H1 (cell line): Measurements from ENCODE around the gene EXT2. TPM values are rescaled to one million over a fixed set of nuclear protein-coding genes. Genes with fewer than 3 reads are reported as not detected.

Experiments used
- CTCF ChIA-PET: fragments of 300-600 bp; sonication (Branson Sonifier 250); formaldehyde crosslinking; loops from one replicate; lab custom pipeline; 2021; ENCODE audit not compliant: partially characterized antibody; lab: Charles Lee
- POLR2A ChIA-PET: fragments of 300-600 bp; sonication (Branson Sonifier 250); formaldehyde crosslinking; loops from one replicate; lab custom pipeline; 2021; ENCODE audit warnings: inconsistent platforms; ENCODE audit not compliant: partially characterized antibody; lab: Charles Lee
- DNase-seq, 2 experiments: peaks; one replicate each; pipeline versions ENCODE4 v3.0.0 to v3.0.0-alpha.2; 2010 to 2022; ENCODE audit warnings: low spot score in 2 of 2, low read depth in 1 of 2, mixed read lengths in 1 of 2
- FAIRE-seq: peaks from 2 replicates; lab custom pipeline; 2011; peaks lifted over from hg19 to GRCh38; lab: Jason Lieb, UNC
- H2AFZ ChIP-seq: 2 replicates; pipeline ENCODE4 v1.8.1; 2012; ENCODE audit warnings: low read length, inconsistent platforms
- H2AK5ac ChIP-seq: 2 replicates; pipeline ENCODE4 v1.6.1; 2013; ENCODE audit warnings: low read depth, low read length
- H2BK120ac ChIP-seq: replicated peaks from 2 replicates; pipeline ENCODE3; 2013; ENCODE audit warnings: low read depth, low read length, inconsistent platforms
- H2BK12ac ChIP-seq: 2 replicates; pipeline ENCODE4 v1.6.1; 2013; ENCODE audit warnings: low read depth, low read length
- H2BK15ac ChIP-seq: 2 replicates; pipeline ENCODE4 v1.6.1; 2013; ENCODE audit warnings: low read length
- H2BK20ac ChIP-seq: 2 replicates; pipeline ENCODE4 v1.6.1; 2013; ENCODE audit warnings: low read length
- H2BK5ac ChIP-seq: 2 replicates; pipeline ENCODE4 v1.6.1; 2013; ENCODE audit warnings: low read depth, low read length
- H3K14ac ChIP-seq: 2 replicates; pipeline ENCODE4 v1.6.1; 2013; ENCODE audit warnings: inconsistent platforms; ENCODE audit not compliant: insufficient read length
- H3K18ac ChIP-seq: 2 replicates; pipeline ENCODE4 v1.6.1; 2013; ENCODE audit warnings: low read length; ENCODE audit errors: extremely low read depth
- H3K23ac ChIP-seq: 2 replicates; pipeline ENCODE4 v1.6.1; 2013; ENCODE audit warnings: inconsistent platforms; ENCODE audit not compliant: insufficient read length
- H3K23me2 ChIP-seq: 2 replicates; pipeline ENCODE4 v1.6.1; 2013; ENCODE audit warnings: low read depth, low read length
- H3K27ac ChIP-seq: 2 replicates; pipeline ENCODE4 v1.6.1; 2011; ENCODE audit warnings: low read depth, low read length, inconsistent platforms
- H3K27me3 ChIP-seq, 4 experiments: replicated peaks in 1 of 4; 1 replicate in 1 of 4; 2 replicates in 3 of 4; pipeline versions ENCODE4 v1.6.1 to v1.8.1; 2011 to 2013; ENCODE audit warnings: low read length in 3 of 4, mild to moderate bottlenecking in 3 of 4, inconsistent platforms in 2 of 4, mixed read lengths in 2 of 4, moderate library complexity in 1 of 4; ENCODE audit not compliant: control insufficient read depth in 3 of 4, insufficient read depth in 3 of 4; ENCODE audit errors: extremely low read depth in 1 of 4
- H3K36me3 ChIP-seq, 4 experiments: 2 replicates each; pipeline versions ENCODE4 v1.6.1 to v1.8.1; 2011 to 2013; ENCODE audit warnings: mild to moderate bottlenecking in 4 of 4, low read length in 3 of 4, moderate library complexity in 2 of 4, control low read depth in 1 of 4, inconsistent platforms in 1 of 4; ENCODE audit not compliant: insufficient read depth in 4 of 4, control insufficient read depth in 2 of 4
- H3K4ac ChIP-seq: replicated peaks from 2 replicates; pipeline ENCODE3; 2013; ENCODE audit warnings: low read length, low read depth, mixed read lengths, inconsistent platforms; ENCODE audit not compliant: insufficient read length
- H3K4me1 ChIP-seq, 4 experiments: replicated peaks in 1 of 4; 1 replicate in 1 of 4; 2 replicates in 3 of 4; pipeline versions ENCODE4 v1.6.1 to v1.8.1; 2011 to 2013; ENCODE audit warnings: low read length in 3 of 4, inconsistent platforms in 2 of 4, mixed read lengths in 1 of 4; ENCODE audit not compliant: insufficient read depth in 4 of 4, control insufficient read depth in 3 of 4
- H3K4me2 ChIP-seq, 2 experiments: 2 replicates each; pipeline versions ENCODE4 v1.6.1 to v1.8.1; 2011 to 2013; ENCODE audit warnings: low read depth in 2 of 2, low read length in 2 of 2, control low read depth in 1 of 2, inconsistent platforms in 1 of 2, mild to moderate bottlenecking in 1 of 2; ENCODE audit not compliant: insufficient read depth in 1 of 2
- H3K4me3 ChIP-seq, 4 experiments: fragments of 200-600, 300-600 bp in 1 of 4; sonication (generic), shearing (Covaris generic), sonication (Bioruptor Twin) in 1 of 4; 2 replicates each; pipeline versions ENCODE4 v1.5.1 to v1.8.1; 2011 to 2016; ENCODE audit warnings: low read length in 4 of 4, low read depth in 3 of 4, control low read depth in 2 of 4, inconsistent platforms in 2 of 4, mild to moderate bottlenecking in 2 of 4, mixed read lengths in 1 of 4, moderate library complexity in 1 of 4; ENCODE audit not compliant: insufficient read depth in 2 of 4; ENCODE audit errors: extremely low read depth in 1 of 4
- H3K56ac ChIP-seq: replicated peaks from 2 replicates; pipeline ENCODE3; 2013; ENCODE audit warnings: low read depth, mild to moderate bottlenecking, mixed read lengths, low read length, inconsistent platforms; ENCODE audit not compliant: insufficient read length
- H3K79me1 ChIP-seq: 2 replicates; pipeline ENCODE4 v1.6.1; 2013; ENCODE audit warnings: low read depth, low read length, control low read depth
- H3K79me2 ChIP-seq, 2 experiments: 2 replicates each; pipeline versions ENCODE4 v1.6.1 to v1.8.1; 2012 to 2013; ENCODE audit warnings: low read length in 2 of 2, mild to moderate bottlenecking in 2 of 2, inconsistent platforms in 1 of 2; ENCODE audit not compliant: insufficient read depth in 2 of 2, control insufficient read depth in 1 of 2
- H3K9ac ChIP-seq, 4 experiments: replicated peaks in 1 of 4; 1 replicate in 1 of 4; 2 replicates in 3 of 4; pipeline versions ENCODE4 v1.6.1 to v1.8.1; 2011 to 2013; ENCODE audit warnings: low read depth in 3 of 4, low read length in 3 of 4, control low read depth in 2 of 4, mild to moderate bottlenecking in 2 of 4, moderate library complexity in 2 of 4, inconsistent platforms in 1 of 4; ENCODE audit errors: extremely low read depth in 1 of 4
- H3K9me3 ChIP-seq, 2 experiments: 2 replicates each; pipeline versions ENCODE4 v1.6.1 to v1.8.1; 2012 to 2013; ENCODE audit warnings: mild to moderate bottlenecking in 2 of 2, moderate library complexity in 2 of 2, control low read depth in 1 of 2, inconsistent platforms in 1 of 2, low read depth in 1 of 2, low read length in 1 of 2, mixed read lengths in 1 of 2; ENCODE audit not compliant: insufficient read depth in 2 of 2
- H4K20me1 ChIP-seq, 2 experiments: replicated peaks in 1 of 2; 2 replicates each; pipeline versions ENCODE3 to v1.8.1; 2011 to 2013; ENCODE audit warnings: inconsistent platforms in 2 of 2, low read length in 2 of 2, mild to moderate bottlenecking in 1 of 2; ENCODE audit not compliant: insufficient read depth in 2 of 2, control insufficient read depth in 1 of 2
- H4K5ac ChIP-seq: 2 replicates; pipeline ENCODE4 v1.6.1; 2013; ENCODE audit warnings: low read length, low read depth, mixed read lengths, inconsistent platforms; ENCODE audit not compliant: insufficient read length
- H4K8ac ChIP-seq: 2 replicates; pipeline ENCODE4 v1.8.0; 2013; ENCODE audit warnings: mild to moderate bottlenecking, moderate library complexity, low read length, inconsistent platforms; ENCODE audit not compliant: insufficient read depth; ENCODE audit errors: extremely low read depth
- H4K91ac ChIP-seq: replicated peaks from 2 replicates; pipeline ENCODE3; 2013; ENCODE audit warnings: low read length, mixed read lengths, inconsistent platforms; ENCODE audit not compliant: insufficient read length
- BCL11A ChIP-seq, 2 experiments: IDR thresholded peaks; one replicate each; pipeline ENCODE4 v1.6.1; 2011; ENCODE audit warnings: low read depth in 2 of 2, low read length in 2 of 2, mild to moderate bottlenecking in 2 of 2
- CREB1 ChIP-seq: IDR thresholded peaks from 2 replicates; pipeline ENCODE4 v1.6.1; 2012; ENCODE audit warnings: inconsistent platforms
- CTBP2 ChIP-seq: IDR thresholded peaks from 2 replicates; pipeline ENCODE4 v1.7.0; 2011; ENCODE audit warnings: borderline replicate concordance, mild to moderate bottlenecking, moderate library complexity, mixed read lengths, low read length; ENCODE audit not compliant: insufficient read depth, insufficient read length
- EP300 ChIP-seq, 2 experiments: IDR thresholded peaks; 1 replicate in 1 of 2; 2 replicates in 1 of 2; pipeline ENCODE4 v1.6.1; 2011 to 2012; ENCODE audit warnings: low read depth in 2 of 2, low read length in 2 of 2, mild to moderate bottlenecking in 2 of 2, borderline replicate concordance in 1 of 2, inconsistent platforms in 1 of 2, moderate library complexity in 1 of 2
- FOSL1 ChIP-seq: IDR thresholded peaks from 2 replicates; pipeline ENCODE4 v1.6.1; 2011; ENCODE audit warnings: mild to moderate bottlenecking, low read depth, low read length, moderate library complexity; ENCODE audit not compliant: insufficient read depth
- HDAC2 ChIP-seq, 2 experiments: fragments of 300-600 bp in 1 of 2; sonication (generic) in 1 of 2; IDR thresholded peaks; 2 replicates each; pipeline ENCODE4 v1.6.1; 2011 to 2012; ENCODE audit warnings: low read depth in 2 of 2, low read length in 2 of 2, mild to moderate bottlenecking in 2 of 2, moderate library complexity in 2 of 2, borderline replicate concordance in 1 of 2, inconsistent platforms in 1 of 2
- KDM4A ChIP-seq: IDR thresholded peaks from one replicate; pipeline ENCODE4 v1.7.1; 2012; ENCODE audit warnings: low read depth, mild to moderate bottlenecking, moderate library complexity, low read length, inconsistent platforms; ENCODE audit not compliant: severe bottlenecking
- NRF1 ChIP-seq: IDR thresholded peaks from 2 replicates; pipeline ENCODE4 v1.6.1; 2011; ENCODE audit warnings: mild to moderate bottlenecking, low read depth, low read length, improper control_type of control experiment
- POU5F1 ChIP-seq: IDR thresholded peaks from 2 replicates; pipeline ENCODE4 v1.6.1; 2011; ENCODE audit warnings: low read depth, mild to moderate bottlenecking, low read length, moderate library complexity
- TBP ChIP-seq: IDR thresholded peaks from 2 replicates; pipeline ENCODE4 v1.6.1; 2011; ENCODE audit warnings: low read depth, low read length, improper control_type of control experiment
- WGBS, 2 experiments: shearing (Covaris generic) in 1 of 2; methylation state at CpG; one replicate each; pipeline versions ENCODE4 v1.1.6 to v1.1.7; 2013 to 2015; ENCODE audit warnings: low lambda C conversion rate in 2 of 2, mixed read lengths in 2 of 2, inconsistent platforms in 1 of 2, low coverage in 1 of 2, missing lambda C conversion rate in 1 of 2; ENCODE audit not compliant: insufficient replicate concordance in 2 of 2, insufficient coverage in 1 of 2, insufficient read length in 1 of 2; ENCODE audit errors: extremely low coverage in 1 of 2, missing lambda C conversion rate in 1 of 2; 5-methylcytosine and 5-hydroxymethylcytosine counted together
- polyA plus RNA-seq, 7 experiments: library from polyadenylated mRNA; depleted of rRNA in 3 of 7; stranded (reverse) in 5 of 7; unstranded in 2 of 7; fragments of >200 nt in 5 of 7; fragments of 200-250 nt in 2 of 7; gene quantifications; 1 replicate in 5 of 7; 2 replicates in 1 of 7; 4 replicates in 1 of 7; pipeline versions ENCODE4 v1.2.1 to v1.2.3, GENCODE V29; 2011 to 2013; ENCODE audit warnings: missing spikeins in 2 of 7, mixed read lengths in 2 of 7
- total RNA-seq: library from RNA; stranded (reverse); fragmentation: NEBNext Ultra II Directional; extraction: Animal tissue kit (Norgen Biotek cat#: 25700); gene quantifications from 2 replicates; pipeline ENCODE4 v1.2.1, GENCODE V29; 2021
- TF ChIP-seq, protein P1 (sequence below), 3 experiments: IDR thresholded peaks; 1 replicate in 2 of 3; 2 replicates in 1 of 3; pipeline versions ENCODE4 v1.5.1 to v1.6.1; 2011; ENCODE audit warnings: low read length in 3 of 3, mild to moderate bottlenecking in 3 of 3, inconsistent platforms in 2 of 3, low read depth in 1 of 3, moderate library complexity in 1 of 3; ENCODE audit not compliant: insufficient read depth in 1 of 3; ENCODE audit errors: control extremely low read depth in 1 of 3

EXT2 gene
- total and polyA plus RNA-seq, 2 of the 8 experiments (the other 6 are each of a cell fraction or from before 2014, with no cell fraction given): 29.8 to 42.8 TPM

DNA sequence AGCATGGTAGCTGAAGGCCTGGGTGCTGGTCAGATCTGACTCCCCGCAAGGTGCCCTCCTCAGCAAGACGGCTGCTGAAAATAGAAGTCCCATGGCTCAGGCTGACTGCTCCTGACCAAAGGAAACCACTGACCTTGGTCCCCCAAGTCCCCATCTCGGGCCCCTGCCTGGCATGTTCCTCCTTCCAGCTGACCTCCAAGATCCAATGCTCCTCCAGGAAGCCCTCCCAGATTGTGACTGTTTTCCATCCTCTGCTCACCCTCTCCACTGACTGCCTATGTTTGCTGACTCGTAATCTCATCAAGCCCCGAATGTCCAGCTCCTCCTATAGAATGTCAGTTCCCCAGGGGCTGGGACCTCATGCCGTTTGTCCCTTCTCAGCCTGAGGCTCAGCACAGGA, 184.0 kb downstream of the EXT2 start:
- H4K20me1 ChIP-seq: no peaks in the 10 kb centered on the region
- FAIRE-seq (no peak), DNase-seq (no peak)
- H3K23ac ChIP-seq: no peak overlapping the region
- H4K8ac ChIP-seq: no peak overlapping the region
- H3K9me3 ChIP-seq: no peaks in the 10 kb centered on the region; a peak in 1 of 4 replicates
- H4K91ac ChIP-seq: no peak overlapping the region
- H2BK12ac ChIP-seq: no peak overlapping the region
- no peak overlapping the region for H3K18ac ChIP-seq
- H3K4me1 ChIP-seq: no peaks in the 10 kb centered on the region
- H2BK120ac ChIP-seq: no peak overlapping the region
- H4K5ac ChIP-seq: no peak overlapping the region
- H3K27me3 ChIP-seq: no peaks in the 10 kb centered on the region
- H2BK15ac ChIP-seq: no peak overlapping the region
- no peak overlapping the region for H2AFZ ChIP-seq
- no peak overlapping the region for H3K27ac ChIP-seq
- ChIA-PET POLR2A (interaction anchor here (1.0 kb wide), 1 partner anchor 13 kb away, joined by 3 read pairs; no protein-coding TSS in a partner anchor), CTCF (interaction anchor here (0.7 to 3.5 kb wide), 7 partner anchors 10 to 168 kb away, joined by 3 to 17 read pairs (median 4); no protein-coding TSS in a partner anchor)
- no peak overlapping the region for H3K56ac ChIP-seq
- H3K4ac ChIP-seq: no peak overlapping the region
- no peak overlapping the region for H3K4me3 ChIP-seq
- no peak overlapping the region for H2AK5ac ChIP-seq
- no peak overlapping the region for H2BK5ac ChIP-seq
- H3K23me2 ChIP-seq: peaks cover 2% of the 10 kb centered on the region; the same call in 1 of the 2 replicates
- H3K79me1 ChIP-seq: no peaks in the 10 kb centered on the region
- H3K79me2 ChIP-seq: no peaks in the 10 kb centered on the region
- H2BK20ac ChIP-seq: no peak overlapping the region
- no peaks in the 10 kb centered on the region for H3K36me3 ChIP-seq
- no peak overlapping the region for H3K4me2 ChIP-seq
- 87% methylated on average over 6 of the region's 6 CpGs; no CpG with 5 or more reads in 1 of the 2 experiments for WGBS, 2 experiments
- no peak overlapping the region for H3K14ac ChIP-seq
- H3K9ac ChIP-seq: no peak overlapping the region
- TF ChIP-seq HDAC2 (IDR thresholded peaks at IDR 0.05; ENCODE audit: borderline replicate concordance in 1 of 2, low read depth in 2 of 2, low read length in 2 of 2): no peak
- TF ChIP-seq TBP: no peak
- TF ChIP-seq EP300 (IDR thresholded peaks at IDR 0.05; ENCODE audit: borderline replicate concordance in 1 of 2, low read depth in 2 of 2, low read length in 2 of 2): no peak
- TF ChIP-seq CTBP2: no peak
- no peak for TF ChIP-seq BCL11A (IDR thresholded peaks at IDR 0.05; ENCODE audit: low read depth in 2 of 2, low read length in 2 of 2)
- no peak for TF ChIP-seq KDM4A
- TF ChIP-seq FOSL1: no peak
- no peak for TF ChIP-seq NRF1
- TF ChIP-seq POU5F1: no peak
- TF ChIP-seq, protein P1, sequence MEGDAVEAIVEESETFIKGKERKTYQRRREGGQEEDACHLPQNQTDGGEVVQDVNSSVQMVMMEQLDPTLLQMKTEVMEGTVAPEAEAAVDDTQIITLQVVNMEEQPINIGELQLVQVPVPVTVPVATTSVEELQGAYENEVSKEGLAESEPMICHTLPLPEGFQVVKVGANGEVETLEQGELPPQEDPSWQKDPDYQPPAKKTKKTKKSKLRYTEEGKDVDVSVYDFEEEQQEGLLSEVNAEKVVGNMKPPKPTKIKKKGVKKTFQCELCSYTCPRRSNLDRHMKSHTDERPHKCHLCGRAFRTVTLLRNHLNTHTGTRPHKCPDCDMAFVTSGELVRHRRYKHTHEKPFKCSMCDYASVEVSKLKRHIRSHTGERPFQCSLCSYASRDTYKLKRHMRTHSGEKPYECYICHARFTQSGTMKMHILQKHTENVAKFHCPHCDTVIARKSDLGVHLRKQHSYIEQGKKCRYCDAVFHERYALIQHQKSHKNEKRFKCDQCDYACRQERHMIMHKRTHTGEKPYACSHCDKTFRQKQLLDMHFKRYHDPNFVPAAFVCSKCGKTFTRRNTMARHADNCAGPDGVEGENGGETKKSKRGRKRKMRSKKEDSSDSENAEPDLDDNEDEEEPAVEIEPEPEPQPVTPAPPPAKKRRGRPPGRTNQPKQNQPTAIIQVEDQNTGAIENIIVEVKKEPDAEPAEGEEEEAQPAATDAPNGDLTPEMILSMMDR (IDR thresholded peaks at IDR 0.05; ENCODE audit: control extremely low read depth in 1 of 3, insufficient read depth in 1 of 3, low read depth in 1 of 3, low read length in 3 of 3): no peak
- no peak for TF ChIP-seq CREB1
